Mesothelial cell of epicardium (in vitro differentiated cells): ENCODE measurements around the gene KRTCAP2. TPM values are rescaled to one million over a fixed set of nuclear protein-coding genes. Genes with fewer than 3 reads are reported as not detected.

Experiments used
- DNase-seq, 2 experiments: peaks; one replicate each; pipeline ENCODE4 v3.0.0; 2021; ENCODE audit warnings: low spot score in 2 of 2; ENCODE audit not compliant: unreplicated experiment in 2 of 2
- H3K27ac Mint-ChIP-seq: 2 replicates; pipeline ENCODE4 v1.8.0; 2021; ENCODE audit warnings: mixed read lengths
- H3K27me3 Mint-ChIP-seq: 2 replicates; pipeline ENCODE4 v1.8.0; 2021; ENCODE audit warnings: low read depth, mixed read lengths
- H3K36me3 Mint-ChIP-seq: 2 replicates; pipeline ENCODE4 v1.8.0; 2021; ENCODE audit warnings: mixed read lengths
- H3K4me1 Mint-ChIP-seq: 2 replicates; pipeline ENCODE4 v1.8.0; 2021; ENCODE audit warnings: mixed read lengths
- H3K4me3 Mint-ChIP-seq: 2 replicates; pipeline ENCODE4 v1.8.0; 2021; ENCODE audit warnings: mild to moderate bottlenecking, moderate library complexity, mixed read lengths
- H3K9me3 Mint-ChIP-seq: 2 replicates; pipeline ENCODE4 v1.8.0; 2021; ENCODE audit warnings: mixed read lengths
- total RNA-seq: library from RNA; stranded (reverse); gene quantifications from 3 replicates; pipeline ENCODE4 v1.2.1, GENCODE V29; 2021
- TF ChIP-seq, protein P1 (sequence below): fragments of 200-600 bp; sonication (generic); IDR thresholded peaks from one replicate; pipeline ENCODE4 v1.5.0; 2021; ENCODE audit warnings: antibody characterized with exemption; ENCODE audit not compliant: unreplicated experiment

Gene KRTCAP2
- total RNA-seq, 1 donor from 2014 or later, result 120 TPM

DNA sequence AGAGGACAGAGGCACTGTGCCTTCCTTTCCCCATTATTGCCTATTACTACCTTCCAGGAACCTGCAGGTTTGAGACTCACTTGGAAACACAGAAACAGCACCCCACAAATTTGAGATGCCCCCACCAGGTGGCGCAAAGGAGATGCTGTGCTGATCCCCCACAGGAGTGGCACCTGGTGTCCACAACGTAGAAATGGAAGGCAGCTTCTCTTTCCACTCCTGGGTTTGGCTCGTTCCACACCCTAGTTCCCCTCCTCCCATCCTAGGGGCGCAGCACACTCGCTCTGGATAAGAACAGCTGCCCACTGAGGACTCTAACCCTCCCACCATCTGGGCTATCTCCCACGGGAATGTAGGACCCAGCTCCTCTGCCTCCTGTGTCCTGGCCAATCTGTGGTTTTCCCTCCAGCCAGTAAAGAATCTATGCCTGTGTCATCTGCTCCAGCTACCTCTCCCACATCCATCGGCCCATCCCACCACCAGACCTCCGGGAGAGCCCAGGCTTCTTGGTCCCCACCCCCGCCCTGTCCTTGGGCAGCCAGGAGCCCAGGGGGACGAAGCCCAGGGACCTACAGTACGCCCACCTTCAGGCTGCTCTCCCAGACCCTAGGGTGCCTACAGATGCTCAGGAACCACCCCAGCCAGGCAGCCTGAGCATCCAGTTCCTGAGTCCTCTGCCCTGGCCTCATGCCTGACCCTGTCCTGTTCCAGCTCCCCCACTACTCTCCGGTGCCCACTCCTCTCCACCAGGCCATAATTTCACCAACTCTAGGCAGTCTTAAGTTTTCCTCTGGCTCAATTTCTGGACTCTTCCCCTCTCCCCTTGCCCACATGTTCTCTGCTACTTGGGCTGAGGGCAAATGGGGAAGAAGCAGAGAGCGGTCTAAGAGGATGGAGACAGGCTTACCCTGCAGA, 34.0 kb upstream of the KRTCAP2 start:
- DNase-seq, result peak; percentile 67 to 92
- H3K27ac Mint-ChIP-seq, result peak overlapping the region; percentile 94
- TF ChIP-seq, protein P1, sequence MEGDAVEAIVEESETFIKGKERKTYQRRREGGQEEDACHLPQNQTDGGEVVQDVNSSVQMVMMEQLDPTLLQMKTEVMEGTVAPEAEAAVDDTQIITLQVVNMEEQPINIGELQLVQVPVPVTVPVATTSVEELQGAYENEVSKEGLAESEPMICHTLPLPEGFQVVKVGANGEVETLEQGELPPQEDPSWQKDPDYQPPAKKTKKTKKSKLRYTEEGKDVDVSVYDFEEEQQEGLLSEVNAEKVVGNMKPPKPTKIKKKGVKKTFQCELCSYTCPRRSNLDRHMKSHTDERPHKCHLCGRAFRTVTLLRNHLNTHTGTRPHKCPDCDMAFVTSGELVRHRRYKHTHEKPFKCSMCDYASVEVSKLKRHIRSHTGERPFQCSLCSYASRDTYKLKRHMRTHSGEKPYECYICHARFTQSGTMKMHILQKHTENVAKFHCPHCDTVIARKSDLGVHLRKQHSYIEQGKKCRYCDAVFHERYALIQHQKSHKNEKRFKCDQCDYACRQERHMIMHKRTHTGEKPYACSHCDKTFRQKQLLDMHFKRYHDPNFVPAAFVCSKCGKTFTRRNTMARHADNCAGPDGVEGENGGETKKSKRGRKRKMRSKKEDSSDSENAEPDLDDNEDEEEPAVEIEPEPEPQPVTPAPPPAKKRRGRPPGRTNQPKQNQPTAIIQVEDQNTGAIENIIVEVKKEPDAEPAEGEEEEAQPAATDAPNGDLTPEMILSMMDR, result peak; percentile 78
- peaks cover 24% of the 10 kb centered on the region for H3K4me1 Mint-ChIP-seq
- peaks cover 2% of the 10 kb centered on the region for H3K36me3 Mint-ChIP-seq
- peak overlapping the region; percentile 82 for H3K4me3 Mint-ChIP-seq
- H3K27me3 Mint-ChIP-seq, result no peaks in the 10 kb centered on the region
- no peaks in the 10 kb centered on the region for H3K9me3 Mint-ChIP-seq

DNA sequence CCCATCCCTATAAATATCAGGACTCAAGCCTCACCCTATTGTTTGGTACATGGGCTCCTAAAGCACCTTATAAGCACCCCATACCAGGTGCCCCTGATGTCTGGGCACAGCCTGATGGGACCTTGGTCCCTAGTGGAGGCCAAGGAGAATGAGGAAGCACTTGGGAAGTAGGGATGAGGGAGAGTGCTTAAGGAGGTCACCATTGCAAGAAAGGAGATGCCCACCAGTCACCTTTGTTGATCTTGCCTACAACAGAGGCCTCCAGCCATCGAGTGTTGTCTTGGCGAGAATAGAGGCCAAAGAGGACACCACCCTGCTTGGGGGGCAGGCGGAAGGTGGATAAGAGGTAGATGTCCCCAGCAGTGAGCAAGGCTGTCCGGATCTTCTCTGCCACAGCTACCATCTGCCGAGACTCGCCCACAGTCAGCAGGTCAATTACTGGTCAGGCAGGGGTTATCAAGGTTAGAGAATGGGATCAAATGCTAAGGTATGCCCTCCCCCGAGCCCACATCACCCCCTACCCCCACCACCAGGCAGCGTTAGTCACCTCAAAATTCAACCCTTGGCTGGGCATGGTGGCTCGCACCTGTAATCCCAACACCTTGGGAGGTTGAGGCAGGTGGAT, 33.0 kb upstream of the KRTCAP2 start:
- Mint-ChIP-seq H3K9me3 (no peaks in the 10 kb centered on the region), H3K27me3 (no peaks in the 10 kb centered on the region), H3K27ac (no peak overlapping the region), H3K4me1 (peaks cover 24% of the 10 kb centered on the region), H3K36me3 (peaks cover 2% of the 10 kb centered on the region), H3K4me3 (no peak overlapping the region)
- TF ChIP-seq, protein P1, result no peak
- no peak for DNase-seq

DNA sequence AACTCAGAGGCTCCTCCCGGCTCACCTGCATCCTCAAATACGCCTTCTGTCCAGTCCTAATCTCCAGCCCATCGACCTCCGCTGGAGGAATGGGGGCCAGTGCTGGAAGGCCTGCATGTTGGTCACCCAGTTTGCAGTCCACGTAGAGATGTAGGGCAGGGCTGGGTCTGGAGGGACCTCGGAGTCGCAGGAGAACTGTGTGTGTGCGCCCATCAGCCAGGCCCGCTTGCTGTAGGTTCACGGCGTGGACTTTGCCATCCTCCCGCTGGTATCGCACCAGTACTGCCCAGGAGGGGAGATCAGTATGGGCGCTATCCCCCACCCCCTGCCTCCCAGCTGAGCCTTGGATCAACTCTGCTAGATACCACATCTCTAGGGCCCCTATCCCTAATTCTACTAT, 31.9 kb upstream of the KRTCAP2 start:
- Mint-ChIP-seq H3K27me3 (no peaks in the 10 kb centered on the region), H3K4me3 (no peak overlapping the region), H3K27ac (no peak overlapping the region), H3K36me3 (no peaks in the 10 kb centered on the region), H3K9me3 (no peaks in the 10 kb centered on the region), H3K4me1 (peaks cover 23% of the 10 kb centered on the region)
- TF ChIP-seq, protein P1, result no peak
- no peak for DNase-seq

DNA sequence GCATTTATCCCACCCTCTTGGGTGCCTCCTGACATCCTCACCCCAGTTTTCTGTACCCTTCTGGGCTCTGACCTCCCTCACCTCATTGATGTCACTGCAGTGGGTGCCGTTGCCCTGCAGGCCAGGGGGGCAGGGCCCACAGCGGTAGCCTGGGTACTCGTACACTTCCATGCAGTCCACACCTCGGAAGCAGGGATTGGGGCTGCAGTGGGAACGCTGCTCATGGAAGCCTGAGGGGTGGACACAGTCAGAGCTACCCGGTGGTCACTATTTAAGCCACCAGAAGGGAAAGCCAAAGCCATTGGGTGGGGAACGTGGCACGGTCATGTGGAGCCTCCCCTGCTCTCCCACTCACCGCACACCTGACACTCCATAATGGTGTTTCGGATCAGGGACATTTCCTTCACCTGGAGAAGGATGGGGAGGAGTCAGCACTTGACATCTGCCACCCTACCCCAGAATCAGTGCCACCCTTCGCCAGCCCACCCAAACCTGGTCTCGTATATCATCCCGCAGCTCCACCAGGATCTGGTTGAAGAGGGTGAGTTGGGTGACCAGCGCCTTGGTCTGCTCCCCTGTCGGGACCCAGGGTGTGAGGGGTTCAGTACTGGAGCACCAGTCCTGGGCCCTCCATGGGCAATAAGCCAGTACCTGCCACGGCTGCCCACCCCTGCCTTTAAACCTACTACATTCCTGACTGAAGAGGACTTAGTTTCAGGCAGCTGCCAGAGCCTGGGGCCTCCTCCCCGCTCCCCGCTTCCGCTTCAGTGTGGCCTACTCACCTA, 29.8 kb upstream of the KRTCAP2 start:
- peaks cover 11% of the 10 kb centered on the region for H3K4me1 Mint-ChIP-seq

DNA sequence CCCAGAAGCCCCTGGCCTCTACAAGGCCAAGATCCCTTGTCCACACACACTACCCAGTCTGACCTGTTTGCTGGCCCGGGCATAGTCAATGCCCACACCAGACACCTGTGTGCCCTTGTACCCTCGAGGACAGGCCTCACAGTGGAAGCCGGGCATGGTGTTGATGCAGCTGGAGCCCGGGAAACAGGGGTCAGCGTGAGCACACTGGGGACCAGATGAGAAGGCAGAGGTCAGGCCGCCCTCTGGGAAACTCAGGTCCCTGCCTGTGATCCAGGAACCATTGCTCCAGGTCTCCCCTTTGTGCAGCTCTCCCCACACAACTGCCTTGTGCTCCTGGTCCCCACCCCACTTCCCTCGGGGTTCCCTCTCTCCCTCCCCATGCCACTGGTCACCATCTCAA, 29.1 kb upstream of the KRTCAP2 start:
- no peak for DNase-seq
- Mint-ChIP-seq H3K9me3 (no peaks in the 10 kb centered on the region), H3K36me3 (peaks cover 2% of the 10 kb centered on the region), H3K4me3 (no peak overlapping the region), H3K27me3 (no peaks in the 10 kb centered on the region), H3K4me1 (peaks cover 6% of the 10 kb centered on the region), H3K27ac (no peak overlapping the region)
- TF ChIP-seq, protein P1, result no peak

More for the DNA sequence above, 29.8 kb upstream of the KRTCAP2 start:
- Mint-ChIP-seq H3K4me3 (no peak overlapping the region), H3K36me3 (no peaks in the 10 kb centered on the region), H3K27me3 (no peaks in the 10 kb centered on the region), H3K9me3 (no peaks in the 10 kb centered on the region), H3K27ac (no peak overlapping the region)
- TF ChIP-seq, protein P1, result no peak
- no peak for DNase-seq
